Fibroblast of the aortic adventitia (primary cell): ENCODE measurements around the gene COL6A1. TPM values are rescaled to one million over a fixed set of nuclear protein-coding genes. Genes with fewer than 3 reads are reported as not detected.

Experiments
- DNase-seq: peaks from one replicate; pipeline ENCODE4 v3.0.0-alpha.2; 2010; ENCODE audit warnings: low read depth
- H3K4me3 ChIP-seq: 2 replicates; pipeline ENCODE4 v1.5.1; 2011; ENCODE audit warnings: low read depth, mild to moderate bottlenecking, control low read depth, low read length, moderate library complexity
- total RNA-seq: library from RNA; depleted of rRNA; stranded (reverse); fragments of >200 nt; gene quantifications from 2 replicates; pipeline ENCODE4 v1.2.3, GENCODE V29; 2012; ENCODE audit warnings: low replicate concordance
- TF ChIP-seq, protein P1 (sequence below): IDR thresholded peaks from 2 replicates; pipeline ENCODE4 v1.5.1; 2011; ENCODE audit warnings: mild to moderate bottlenecking, low read length, control low read depth, inconsistent platforms; ENCODE audit not compliant: insufficient read depth

The COL6A1 gene
- total RNA-seq, 1 donor = 1,082 TPM

DNA sequence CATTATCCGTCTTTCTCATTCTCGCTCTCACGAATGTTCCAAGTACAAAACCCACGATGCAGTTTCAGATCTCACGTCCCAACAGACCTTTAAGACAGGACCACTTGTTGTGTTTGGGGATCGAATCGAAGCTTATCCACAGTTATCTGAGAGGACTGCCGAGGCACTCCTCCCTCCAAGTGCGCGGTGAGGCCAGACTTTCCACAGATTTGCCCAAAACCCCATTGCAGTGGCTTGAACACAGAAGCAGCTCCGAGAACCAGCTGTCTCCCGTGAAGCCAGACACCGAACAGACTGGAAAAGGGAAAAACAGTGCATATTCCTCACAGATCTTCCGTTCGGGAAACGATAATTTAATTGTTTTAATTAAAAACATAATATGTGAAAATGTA lies 69.8 kb downstream of the COL6A1 start:
- no peak for DNase-seq
- TF ChIP-seq, protein P1, sequence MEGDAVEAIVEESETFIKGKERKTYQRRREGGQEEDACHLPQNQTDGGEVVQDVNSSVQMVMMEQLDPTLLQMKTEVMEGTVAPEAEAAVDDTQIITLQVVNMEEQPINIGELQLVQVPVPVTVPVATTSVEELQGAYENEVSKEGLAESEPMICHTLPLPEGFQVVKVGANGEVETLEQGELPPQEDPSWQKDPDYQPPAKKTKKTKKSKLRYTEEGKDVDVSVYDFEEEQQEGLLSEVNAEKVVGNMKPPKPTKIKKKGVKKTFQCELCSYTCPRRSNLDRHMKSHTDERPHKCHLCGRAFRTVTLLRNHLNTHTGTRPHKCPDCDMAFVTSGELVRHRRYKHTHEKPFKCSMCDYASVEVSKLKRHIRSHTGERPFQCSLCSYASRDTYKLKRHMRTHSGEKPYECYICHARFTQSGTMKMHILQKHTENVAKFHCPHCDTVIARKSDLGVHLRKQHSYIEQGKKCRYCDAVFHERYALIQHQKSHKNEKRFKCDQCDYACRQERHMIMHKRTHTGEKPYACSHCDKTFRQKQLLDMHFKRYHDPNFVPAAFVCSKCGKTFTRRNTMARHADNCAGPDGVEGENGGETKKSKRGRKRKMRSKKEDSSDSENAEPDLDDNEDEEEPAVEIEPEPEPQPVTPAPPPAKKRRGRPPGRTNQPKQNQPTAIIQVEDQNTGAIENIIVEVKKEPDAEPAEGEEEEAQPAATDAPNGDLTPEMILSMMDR = no peak
- H3K4me3 ChIP-seq = no peak overlapping the region

DNA sequence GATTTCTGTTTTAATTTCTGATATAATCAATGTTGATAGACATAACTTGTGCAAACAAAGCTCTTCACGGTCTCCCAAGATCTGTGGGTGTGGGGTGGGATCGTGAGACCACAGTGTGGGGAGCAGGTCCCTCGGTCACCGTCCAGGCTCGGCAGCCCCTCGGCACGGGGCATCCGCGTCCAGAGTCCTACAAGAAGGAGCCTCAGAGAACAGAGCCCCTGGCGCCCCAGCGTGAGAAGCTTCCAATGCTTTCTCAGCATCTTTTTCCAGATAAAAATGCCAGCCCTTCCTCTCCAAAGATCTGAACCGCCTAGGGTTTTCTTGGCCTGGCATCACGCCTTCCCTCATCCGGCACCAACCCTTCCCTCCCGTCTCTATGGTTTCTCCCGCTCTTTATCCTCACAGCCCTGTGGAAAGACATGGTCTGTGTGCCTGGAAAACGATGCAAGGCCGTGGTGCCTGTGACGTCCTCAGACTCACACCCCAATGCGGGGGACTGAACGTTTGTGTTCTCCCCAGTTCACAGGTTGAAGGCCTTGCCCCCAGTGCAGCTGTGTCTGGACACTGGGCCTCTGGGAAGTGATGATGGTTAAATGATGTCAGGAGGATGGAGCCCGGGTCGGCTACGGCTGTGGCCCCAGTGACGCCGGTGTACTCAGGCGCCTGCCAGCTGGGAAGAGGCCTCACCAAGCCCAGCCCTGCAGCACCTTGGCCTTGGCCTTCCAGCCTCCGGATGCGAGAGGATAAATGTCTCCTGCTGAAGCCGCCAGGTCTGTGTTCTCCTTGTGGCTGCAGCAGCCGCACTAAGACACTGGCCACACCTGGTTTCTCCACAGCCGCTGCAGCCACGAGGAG lies 70.5 kb downstream of the COL6A1 start:
- no peak for DNase-seq
- TF ChIP-seq, protein P1 = no peak
- no peak overlapping the region for H3K4me3 ChIP-seq

DNA sequence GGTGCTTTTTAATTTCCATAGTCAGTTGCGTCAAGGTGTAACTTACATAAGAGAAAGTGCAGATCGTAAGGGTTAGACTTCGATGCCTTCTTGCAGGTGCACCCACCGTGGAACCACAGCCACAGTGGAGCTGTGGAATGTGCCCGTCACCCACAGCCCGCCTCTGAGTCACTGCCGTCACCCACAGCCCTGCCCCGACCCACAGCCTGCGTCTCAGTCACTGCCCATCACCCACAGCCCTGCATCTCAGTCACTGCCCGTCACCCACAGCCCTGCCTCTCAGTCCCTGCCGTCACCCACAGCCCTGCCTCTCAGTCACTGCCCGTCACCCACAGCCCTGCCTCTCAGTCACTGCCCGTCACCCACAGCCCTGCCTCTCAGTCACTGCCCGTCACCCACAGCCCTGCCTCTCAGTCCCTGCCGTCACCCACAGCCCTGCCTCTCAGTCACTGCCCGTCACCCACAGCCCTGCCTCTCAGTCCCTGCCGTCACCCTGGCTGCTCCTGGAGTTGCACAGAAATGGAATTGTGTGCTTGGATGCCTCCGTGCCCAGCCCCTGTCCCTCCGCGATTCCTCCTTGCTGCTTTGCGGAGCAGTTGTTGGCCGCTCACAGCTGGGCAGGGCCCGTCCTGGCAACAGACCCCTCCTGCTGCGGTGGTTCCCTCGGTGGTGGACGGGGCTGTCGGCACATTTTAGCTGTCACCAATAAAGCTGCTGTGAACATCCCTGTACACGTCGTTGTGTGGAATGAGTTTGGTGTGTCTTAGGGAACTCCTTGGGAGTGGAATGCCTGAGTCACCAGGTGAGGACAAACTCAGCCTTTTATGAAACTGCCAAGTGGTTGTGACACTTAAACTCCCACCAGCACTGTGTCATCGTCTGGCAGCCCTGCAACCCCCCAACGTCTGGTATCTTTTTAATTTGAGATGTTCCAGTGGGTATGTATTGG lies 71.4 kb downstream of the COL6A1 start:
- H3K4me3 ChIP-seq = no peak overlapping the region
- TF ChIP-seq, protein P1 = no peak
- DNase-seq = peak; percentile 60

DNA sequence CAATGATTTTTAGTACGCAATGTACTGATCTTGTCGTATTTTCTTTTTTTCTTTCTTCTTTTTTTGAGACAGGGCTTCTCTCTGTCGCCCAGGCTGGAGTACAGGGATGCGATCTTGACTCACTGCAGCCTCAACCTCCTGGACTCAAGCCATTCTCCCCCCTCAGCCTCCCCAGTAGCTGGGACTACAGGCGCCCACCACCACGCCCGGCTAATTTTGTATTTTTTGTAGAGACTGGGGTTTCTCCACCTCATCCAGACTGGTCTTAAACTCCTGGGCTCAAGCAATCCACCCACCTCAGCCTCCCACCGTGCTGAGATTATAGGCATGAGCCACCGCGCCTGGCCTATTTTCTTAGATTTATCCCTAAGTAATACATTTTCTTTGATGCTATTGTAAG lies 72.5 kb downstream of the COL6A1 start:
- no peak for DNase-seq
- H3K4me3 ChIP-seq = no peak overlapping the region
- TF ChIP-seq, protein P1 = no peak

DNA sequence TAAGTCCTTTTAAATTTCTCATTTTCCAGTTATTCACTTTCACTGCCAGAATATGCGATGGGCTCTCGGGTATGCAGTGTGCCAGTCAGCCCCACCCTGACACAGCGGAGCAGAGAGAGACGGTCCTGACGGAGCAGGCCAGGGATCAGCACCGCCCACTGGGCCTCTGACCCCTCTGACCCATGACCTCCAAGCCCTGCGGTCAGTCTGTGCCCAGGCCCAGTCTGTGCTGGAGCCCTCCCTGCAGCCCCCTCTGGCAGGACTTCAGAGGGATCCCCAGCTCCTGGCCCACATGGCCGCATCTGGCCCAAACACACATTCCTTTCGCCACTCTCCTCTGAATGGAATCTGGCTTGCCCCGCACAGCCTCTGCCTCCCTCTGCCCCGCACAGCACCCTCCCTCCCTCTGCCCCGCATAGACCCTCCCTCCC lies 72.9 kb downstream of the COL6A1 start:
- no peak overlapping the region for H3K4me3 ChIP-seq
- TF ChIP-seq, protein P1 = no peak
- DNase-seq = peak; percentile 65

Other genes starting within 250 kb of the COL6A1 start
- 1,068 and 5,275 TPM in 2 replicates for gene COL6A2, start 116.3 kb downstream of the COL6A1 start, total RNA-seq
- gene FTCD, start 173.8 kb downstream of the COL6A1 start, total RNA-seq = 0.25 and 0.27 TPM in 2 replicates
- 6.1 and 9.4 TPM in 2 replicates for gene SPATC1L, start 202.7 kb downstream of the COL6A1 start, total RNA-seq
- gene LSS, start 247.0 kb downstream of the COL6A1 start, total RNA-seq = 67.2 and 124 TPM in 2 replicates